Stomach (tissue), 9 donors: ENCODE results near the gene DHCR24. TPM values are rescaled to one million over a fixed set of nuclear protein-coding genes. Genes with fewer than 3 reads are reported as not detected.

Experiments
- DNase-seq, 2 donors: peaks; one replicate each; pipeline versions ENCODE4 v3.0.0 to v3.0.0-alpha.2; 2013 to 2019
- H3K27ac ChIP-seq, 5 donors: fragments of 200-600 bp in 4 of 5; sonication (generic) in 4 of 5; one replicate each; pipeline ENCODE4 v1.5.1; 2013 to 2019; ENCODE audit warnings: mild to moderate bottlenecking in 1 of 5, moderate library complexity in 1 of 5
- H3K27me3 ChIP-seq, 3 donors: fragments of 200-600 bp; sonication (generic); one replicate each; pipeline ENCODE4 v1.5.1; 2017 to 2019; ENCODE audit warnings: mixed run types in 1 of 3
- H3K36me3 ChIP-seq, 4 donors: fragments of 200-600 bp; sonication (generic); 1 replicate in 3 of 4; 2 replicates in 1 of 4; pipeline ENCODE4 v1.5.1; 2016 to 2019
- H3K4me1 ChIP-seq, 4 donors: fragments of 200-600 bp; sonication (generic); one replicate each; pipeline ENCODE4 v1.5.1; 2016 to 2019
- H3K4me3 ChIP-seq, 4 donors: fragments of 200-600 bp; sonication (generic) in 3 of 4; one replicate each; pipeline ENCODE4 v1.5.1; 2016 to 2019; ENCODE audit warnings: mild to moderate bottlenecking in 1 of 4
- H3K9me3 ChIP-seq, 4 donors: fragments of 200-600 bp; sonication (generic); one replicate each; pipeline ENCODE4 v1.5.1; 2016 to 2019
- CTCF ChIP-seq, 7 experiments: fragments of 450-650 bp in 4 of 7; fragments of 200-600 bp in 3 of 7; sonication (generic) in 3 of 7; IDR thresholded peaks; one replicate each; pipeline ENCODE4 v1.5.1; 2016 to 2019; ENCODE audit warnings: antibody characterized with exemption in 7 of 7, control low read depth in 2 of 7, mild to moderate bottlenecking in 1 of 7
- EP300 ChIP-seq: sonication (generic); formaldehyde crosslinking; IDR thresholded peaks from one replicate; pipeline ENCODE4 v1.6.1; 2017; ENCODE audit warnings: antibody characterized with exemption
- POLR2A ChIP-seq, 4 donors: fragments of 450-650 bp; IDR thresholded peaks; one replicate each; pipeline ENCODE4 v1.6.1; 2016; ENCODE audit warnings: antibody characterized with exemption in 4 of 4, control low read depth in 2 of 4, mild to moderate bottlenecking in 1 of 4, moderate library complexity in 1 of 4
- POLR2AphosphoS5 ChIP-seq, 3 donors: sonication (generic); formaldehyde crosslinking; IDR thresholded peaks; one replicate each; pipeline ENCODE4 v1.6.1; 2016; ENCODE audit warnings: antibody characterized with exemption in 3 of 3
- WGBS, 5 donors: extraction: QIAGEN DNeasy Blood & Tissue Kit in 3 of 5; methylation state at CpG; one replicate each; pipeline versions ENCODE4 v1.1.5 to v1.1.7; 2013 to 2018; 5-methylcytosine and 5-hydroxymethylcytosine counted together
- intact Hi-C: fragments of 100-400 bp; cut with DNase I; formaldehyde crosslinking; loops from one replicate; pipeline ENCODE4 v1.15.1; 2023; ENCODE audit warnings: low total_unique reads
- polyA plus RNA-seq, 3 donors: library from polyadenylated mRNA; stranded (reverse); fragments of 200-250 nt; gene quantifications; one replicate each; pipeline ENCODE4 v1.2.3, GENCODE V29; 2013
- total RNA-seq, 5 donors: library from RNA; depleted of rRNA; stranded (reverse); fragments of >200 nt; gene quantifications; one replicate each; pipeline versions ENCODE4 v1.1.0 to v1.2.3, GENCODE V29; 2014 to 2016
- donor health status: healthy with polysubstance abuse.
- donor health status: Bipolar disorder and iron deficiency.
- donor health status: healthy.

The DHCR24 gene
- total and polyA plus RNA-seq, 8 donors = 20.0 to 347 (median 69.0) TPM

GRCh38 chr1:54805466-54805865, 81.5 kb downstream of the DHCR24 start:
- peaks cover 0 to 23% (median 8%) of the 10 kb centered on the region in 3 donors for H3K27me3 ChIP-seq
- no peak overlapping the region for H3K4me3 ChIP-seq
- DNase-seq = no peak
- WGBS, 5 donors = 92 to 100% (median 96%) methylated on average over 3 of the region's 3 CpGs
- H3K4me1 ChIP-seq = peaks cover 8 to 44% (median 18%) of the 10 kb centered on the region in 4 donors
- no peaks in the 10 kb centered on the region for H3K9me3 ChIP-seq
- TF ChIP-seq EP300 = no peak
- no peak for TF ChIP-seq CTCF (IDR thresholded peaks at IDR 0.05)
- H3K36me3 ChIP-seq = no peaks in the 10 kb centered on the region
- peak overlapping the region in 1 of 5 donors; percentile 71 for H3K27ac ChIP-seq
- intact Hi-C loops = no loop called here

- no peaks in the 10 kb centered on the region for H3K9me3 ChIP-seq
- peaks cover 15 to 49% (median 26%) of the 10 kb centered on the region in 4 donors for H3K4me1 ChIP-seq
- TF ChIP-seq EP300 = no peak
- TF ChIP-seq POLR2A (IDR thresholded peaks at IDR 0.05) = no peak
- no peak for TF ChIP-seq POLR2AphosphoS5 (IDR thresholded peaks at IDR 0.05)
- no peak for TF ChIP-seq CTCF (IDR thresholded peaks at IDR 0.05)
- 65 to 78% (median 73%) methylated on average over 3 to 6 of the region's 6 CpGs for WGBS, 5 donors
- H3K36me3 ChIP-seq = no peaks in the 10 kb centered on the region
- H3K4me3 ChIP-seq = no peak overlapping the region
- peak overlapping the region in 4 of 5 donors; percentile 31 to 79 (median 69) for H3K27ac ChIP-seq
- no peak for DNase-seq
- peaks cover 0 to 26% (median 8%) of the 10 kb centered on the region in 3 donors for H3K27me3 ChIP-seq
- intact Hi-C loops = no loop called here
Measured at GRCh38 chr1:54804471-54805132, 82.4 kb downstream of the DHCR24 start.

- peak overlapping the region in 4 of 5 donors; percentile 31 to 79 (median 60) for H3K27ac ChIP-seq
- TF ChIP-seq CTCF (IDR thresholded peaks at IDR 0.05) (no peak), POLR2A (IDR thresholded peaks at IDR 0.05) (no peak), POLR2AphosphoS5 (IDR thresholded peaks at IDR 0.05) (no peak), EP300 (no peak)
- H3K36me3 ChIP-seq = no peaks in the 10 kb centered on the region
- peaks cover 15 to 55% (median 28%) of the 10 kb centered on the region in 4 donors for H3K4me1 ChIP-seq
- 59 to 64% (median 62%) methylated on average over 3 to 4 of the region's 4 CpGs for WGBS, 5 donors
- no peak overlapping the region for H3K4me3 ChIP-seq
- peaks cover 0 to 26% (median 8%) of the 10 kb centered on the region in 3 donors for H3K27me3 ChIP-seq
- intact Hi-C loops = no loop called here
- no peaks in the 10 kb centered on the region for H3K9me3 ChIP-seq
- peak in 1 of 2 donors; percentile 50 for DNase-seq
Measured at GRCh38 chr1:54803761-54804470, 83.1 kb downstream of the DHCR24 start.

DNA sequence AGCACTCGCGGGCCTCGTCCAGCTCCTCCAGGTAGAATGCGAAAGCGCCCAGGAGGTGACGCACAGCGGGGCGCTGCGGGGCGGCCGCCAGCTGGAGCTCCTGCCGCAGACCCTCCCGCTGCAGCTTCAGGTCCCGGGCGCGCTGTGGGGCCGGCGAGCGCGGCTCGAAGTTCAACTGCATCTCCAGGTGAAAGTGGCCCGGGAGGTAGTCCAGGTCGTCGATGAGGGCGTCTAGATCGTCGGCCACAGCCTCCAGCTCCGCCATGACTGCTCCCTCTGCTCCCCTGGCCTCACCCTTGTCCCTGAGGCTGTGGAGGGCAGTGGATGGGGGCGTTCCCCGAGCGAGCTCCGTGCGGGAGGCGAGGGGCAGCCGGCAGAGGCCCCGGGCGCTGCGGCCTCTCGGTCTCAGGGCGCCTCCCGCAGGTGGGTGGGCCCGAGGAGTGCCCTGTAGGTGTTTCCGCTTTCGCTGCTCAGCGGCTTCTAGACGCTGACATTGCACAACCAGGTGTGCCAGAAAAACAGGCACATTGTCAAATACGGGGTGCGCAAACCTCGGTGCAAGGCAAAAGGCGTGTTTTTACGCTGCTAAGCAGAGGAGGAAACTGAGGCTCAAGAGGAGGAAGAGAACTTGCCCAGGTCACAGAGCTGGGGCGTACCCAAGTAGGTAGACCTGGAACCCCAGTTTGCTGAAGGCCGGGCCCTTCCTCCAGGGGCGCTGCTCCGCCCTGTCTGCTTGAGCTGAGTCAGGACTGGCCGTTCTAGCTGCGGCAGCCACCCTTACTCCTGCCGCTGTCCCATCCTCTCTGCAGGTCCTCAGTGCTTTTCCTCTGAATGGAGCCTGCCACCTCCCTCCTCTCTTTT, 85.9 kb downstream of the DHCR24 start, which contains the start of gene TTC22:
TSS of gene TTC22 (minus strand) at position 425 of the 861 bp plus-strand sequence. CDS start at position 265, 160 bp downstream.
- Histone ChIP-seq H3K36me3 (no peaks in the 10 kb centered on the region), H3K9me3 (no peaks in the 10 kb centered on the region), H3K4me3 (peak within 1 kb of the TSS; percentile 52 to 63 (median 58)), H3K27me3 (peaks cover 0 to 26% (median 8%) of the 10 kb centered on the region in 3 donors), H3K4me1 (peaks cover 15 to 70% (median 35%) of the 10 kb centered on the region in 4 donors), H3K27ac (peak within 1 kb of the TSS; percentile 80 to 89 (median 86))
- no peak for TF ChIP-seq EP300
- TF ChIP-seq CTCF (IDR thresholded peaks at IDR 0.05) = peak in 5 of 7 experiments; percentile 46 to 65 (median 57)
- no peak for TF ChIP-seq POLR2A (IDR thresholded peaks at IDR 0.05)
- TF ChIP-seq POLR2AphosphoS5 (IDR thresholded peaks at IDR 0.05) = peak in 2 of 3 donors; percentile 12 to 27
- DNase-seq = peak; percentile 83 to 91
- intact Hi-C loops = no loop called here
- WGBS, 5 donors = 2 to 10% (median 3%) methylated on average over 15 to 58 of the region's 58 CpGs
